Measurements from ENCODE around the gene ERH. TPM values are rescaled to one million over a fixed set of nuclear protein-coding genes. Genes with fewer than 3 reads are reported as not detected.
"Not testable (repeated sequence)": the region's sequence is repeated elsewhere in the genome, so short reads cannot be mapped to it uniquely, and the experiment has no call there.

ERH gene
- total and polyA plus RNA-seq, 7 donors, result 65.6 to 168 (median 106) TPM

- peaks cover 4 to 77% (median 34%) of the 10 kb centered on the region in 4 donors for H3K36me3 ChIP-seq
Measured at GRCh38 chr14:69392481-69392880, 5.6 kb downstream of the ERH start.

GRCh38 chr14:69391400-69391799 is 6.7 kb downstream of the ERH start:
- H3K4me1 ChIP-seq, result peaks cover 0 to 28% (median 9%) of the 10 kb centered on the region in 4 donors
- H3K27ac ChIP-seq, result not testable (repeated sequence)
- peaks cover 4 to 84% (median 34%) of the 10 kb centered on the region in 4 donors for H3K36me3 ChIP-seq

More at GRCh38 chr14:69392481-69392880, 5.6 kb downstream of the ERH start:
- no peak for DNase-seq
- Histone ChIP-seq H3K9me3 (no peaks in the 10 kb centered on the region), H3K27ac (no peak overlapping the region), H3K27me3 (no peaks in the 10 kb centered on the region), H3K4me1 (peaks cover 0 to 38% (median 19%) of the 10 kb centered on the region in 4 donors), H3K4me3 (no peak overlapping the region)
- TF ChIP-seq CTCF (IDR thresholded peaks at IDR 0.05), result no peak
- TF ChIP-seq POLR2AphosphoS5 (IDR thresholded peaks at IDR 0.05), result no peak
- no peak for TF ChIP-seq POLR2A (IDR thresholded peaks at IDR 0.05)
- no peak for TF ChIP-seq EP300 (IDR thresholded peaks at IDR 0.05)
- 89 to 92% methylated on average over 3 of the region's 3 CpGs for WGBS, 2 donors
- intact Hi-C loops (cut with DNase I), result loop anchor here (10.0 kb wide), 1 partner anchor 238 kb away; the partner anchor contains the start of gene DCAF5

GRCh38 chr14:69387311-69387710 is 10.8 kb downstream of the ERH start:
- Histone ChIP-seq H3K9me3 (no peaks in the 10 kb centered on the region), H3K4me3 (no peak overlapping the region), H3K27me3 (no peaks in the 10 kb centered on the region), H3K36me3 (peaks cover 4 to 67% (median 8%) of the 10 kb centered on the region in 4 donors), H3K27ac (no peak overlapping the region), H3K4me1 (peaks cover 0 to 12% (median 4%) of the 10 kb centered on the region in 4 donors)
- TF ChIP-seq CTCF (IDR thresholded peaks at IDR 0.05) (no peak), EP300 (IDR thresholded peaks at IDR 0.05) (no peak), POLR2AphosphoS5 (IDR thresholded peaks at IDR 0.05) (no peak), POLR2A (IDR thresholded peaks at IDR 0.05) (no peak)
- DNase-seq, result no peak
- 87 to 92% methylated on average over 3 of the region's 3 CpGs for WGBS, 2 donors
- intact Hi-C loops (cut with DNase I), result no loop called here

More at GRCh38 chr14:69391400-69391799, 6.7 kb downstream of the ERH start:
- H3K27me3 ChIP-seq, H3K9me3 ChIP-seq, H3K4me3 ChIP-seq, DNase-seq: not testable (repeated sequence)
- WGBS, 2 donors, result 95 to 96% methylated on average over 8 of the region's 8 CpGs
- intact Hi-C loops (cut with DNase I), result loop anchor here (10.0 kb wide), 1 partner anchor 237 kb away; the partner anchor contains the start of gene DCAF5

- Histone ChIP-seq H3K27ac (no peak overlapping the region), H3K4me1 (no peaks in the 10 kb centered on the region), H3K9me3 (no peaks in the 10 kb centered on the region), H3K27me3 (no peaks in the 10 kb centered on the region), H3K4me3 (no peak overlapping the region), H3K36me3 (peaks cover 0 to 45% (median 5%) of the 10 kb centered on the region in 4 donors)
- intact Hi-C loops (cut with DNase I), result no loop called here
- TF ChIP-seq POLR2AphosphoS5 (IDR thresholded peaks at IDR 0.05) (no peak), CTCF (IDR thresholded peaks at IDR 0.05) (no peak), POLR2A (IDR thresholded peaks at IDR 0.05) (no peak), EP300 (IDR thresholded peaks at IDR 0.05) (no peak)
- DNase-seq, result no peak
- WGBS, 2 donors, result 93% methylated on average over 2 of the region's 2 CpGs
Measured at GRCh38 chr14:69378274-69378673, 19.8 kb downstream of the ERH start.

- Histone ChIP-seq H3K27me3 (no peaks in the 10 kb centered on the region), H3K4me1 (no peaks in the 10 kb centered on the region), H3K36me3 (peaks cover 0 to 52% (median 5%) of the 10 kb centered on the region in 4 donors), H3K27ac (no peak overlapping the region), H3K4me3 (no peak overlapping the region), H3K9me3 (no peaks in the 10 kb centered on the region)
- no peak for DNase-seq
- intact Hi-C loops (cut with DNase I), result no loop called here
- TF ChIP-seq POLR2AphosphoS5 (IDR thresholded peaks at IDR 0.05), result no peak
- no peak for TF ChIP-seq CTCF (IDR thresholded peaks at IDR 0.05)
- TF ChIP-seq POLR2A (IDR thresholded peaks at IDR 0.05), result no peak
- no peak for TF ChIP-seq EP300 (IDR thresholded peaks at IDR 0.05)
Measured at GRCh38 chr14:69376439-69376838, 21.7 kb downstream of the ERH start.
